Skeletal muscle satellite cell (primary cell): Measurements from ENCODE around the gene MORN3.
"Not testable (repeated sequence)": the region's sequence is repeated elsewhere in the genome, so short reads cannot be mapped to it uniquely, and the experiment has no call there.

Source experiments
- H3K27me3 ChIP-seq: 2 replicates; pipeline ENCODE4 v1.7.0; 2013; ENCODE audit warnings: low read length; ENCODE audit not compliant: control insufficient read depth, insufficient read depth
- H3K36me3 ChIP-seq: 2 replicates; pipeline ENCODE4 v1.7.0; 2013; ENCODE audit warnings: mild to moderate bottlenecking, control low read depth, low read length; ENCODE audit not compliant: insufficient read depth
- H3K4me1 ChIP-seq: 2 replicates; pipeline ENCODE4 v1.7.0; 2013; ENCODE audit warnings: low read length; ENCODE audit not compliant: control insufficient read depth, insufficient read depth
- H3K4me2 ChIP-seq: 2 replicates; pipeline ENCODE4 v1.7.0; 2013; ENCODE audit warnings: mild to moderate bottlenecking, low read length
- H3K4me3 ChIP-seq: 2 replicates; pipeline ENCODE4 v1.7.0; 2013; ENCODE audit warnings: low read length
- H3K9ac ChIP-seq: 2 replicates; pipeline ENCODE4 v1.7.0; 2013; ENCODE audit warnings: mild to moderate bottlenecking, low read depth, low read length, moderate library complexity
- H3K9me3 ChIP-seq: replicated peaks from 2 replicates; pipeline ENCODE4 v1.7.0; 2013; ENCODE audit warnings: mild to moderate bottlenecking, control low read depth, low read length

The MORN3 gene

GRCh38 chr12:121688966-121689365 is 19.5 kb upstream of the MORN3 start:
- no peaks in the 10 kb centered on the region for H3K36me3 ChIP-seq
- H3K4me3 ChIP-seq: no peak overlapping the region
- no peak overlapping the region for H3K9ac ChIP-seq
- no peaks in the 10 kb centered on the region for H3K27me3 ChIP-seq
- no peak overlapping the region for H3K4me2 ChIP-seq
- H3K9me3 ChIP-seq: no peaks in the 10 kb centered on the region
- peaks cover 8% of the 10 kb centered on the region for H3K4me1 ChIP-seq

GRCh38 chr12:121679661-121680197 is 10.3 kb upstream of the MORN3 start:
- H3K9ac ChIP-seq, H3K9me3 ChIP-seq, H3K4me1 ChIP-seq, H3K4me3 ChIP-seq, H3K27me3 ChIP-seq, H3K36me3 ChIP-seq, H3K4me2 ChIP-seq: not testable (repeated sequence)

GRCh38 chr12:121678716-121679300 is 9.4 kb upstream of the MORN3 start:
- H3K36me3 ChIP-seq: no peaks in the 10 kb centered on the region
- no peak overlapping the region for H3K4me3 ChIP-seq
- H3K9ac ChIP-seq: no peak overlapping the region
- H3K4me2 ChIP-seq: no peak overlapping the region
- no peaks in the 10 kb centered on the region for H3K9me3 ChIP-seq
- no peaks in the 10 kb centered on the region for H3K4me1 ChIP-seq
- H3K27me3 ChIP-seq: no peaks in the 10 kb centered on the region

GRCh38 chr12:121678305-121678704 is 8.9 kb upstream of the MORN3 start:
- peaks cover 1% of the 10 kb centered on the region for H3K4me1 ChIP-seq
- no peak overlapping the region for H3K4me2 ChIP-seq
- no peak overlapping the region for H3K4me3 ChIP-seq
- no peaks in the 10 kb centered on the region for H3K36me3 ChIP-seq
- H3K9ac ChIP-seq: no peak overlapping the region
- H3K27me3 ChIP-seq: no peaks in the 10 kb centered on the region
- no peaks in the 10 kb centered on the region for H3K9me3 ChIP-seq

- Histone ChIP-seq H3K9me3 (no peaks in the 10 kb centered on the region), H3K27me3 (no peaks in the 10 kb centered on the region), H3K4me2 (no peak overlapping the region), H3K9ac (no peak overlapping the region), H3K4me1 (peaks cover 14% of the 10 kb centered on the region), H3K36me3 (no peaks in the 10 kb centered on the region), H3K4me3 (no peak overlapping the region)
Measured at GRCh38 chr12:121676190-121676589, 6.7 kb upstream of the MORN3 start.

- H3K9me3 ChIP-seq: no peaks in the 10 kb centered on the region
- H3K4me1 ChIP-seq: peaks cover 14% of the 10 kb centered on the region
- no peaks in the 10 kb centered on the region for H3K27me3 ChIP-seq
- H3K9ac ChIP-seq: peak overlapping the region; percentile 58
- H3K36me3 ChIP-seq: no peaks in the 10 kb centered on the region
- peak overlapping the region; percentile 93 for H3K4me2 ChIP-seq
- peak overlapping the region; percentile 74 for H3K4me3 ChIP-seq
Measured at GRCh38 chr12:121673013-121673511, 3.6 kb upstream of the MORN3 start.

GRCh38 chr12:121668750-121669520 is 519 bp downstream of the MORN3 start:
- Histone ChIP-seq H3K4me2 (no peak overlapping the region), H3K9me3 (no peaks in the 10 kb centered on the region), H3K9ac (no peak overlapping the region), H3K4me3 (no peak overlapping the region), H3K36me3 (no peaks in the 10 kb centered on the region), H3K27me3 (no peaks in the 10 kb centered on the region), H3K4me1 (peaks cover 14% of the 10 kb centered on the region)

GRCh38 chr12:121666829-121667228 is 2.6 kb downstream of the MORN3 start:
- H3K4me1 ChIP-seq, H3K9ac ChIP-seq, H3K27me3 ChIP-seq, H3K36me3 ChIP-seq, H3K9me3 ChIP-seq, H3K4me2 ChIP-seq, H3K4me3 ChIP-seq: not testable (repeated sequence)

GRCh38 chr12:121663610-121663929 is 5.9 kb downstream of the MORN3 start:
- Histone ChIP-seq H3K36me3 (no peaks in the 10 kb centered on the region), H3K9ac (no peak overlapping the region), H3K4me3 (no peak overlapping the region), H3K4me1 (no peaks in the 10 kb centered on the region), H3K9me3 (no peaks in the 10 kb centered on the region), H3K4me2 (no peak overlapping the region), H3K27me3 (no peaks in the 10 kb centered on the region)

- not testable (repeated sequence) for H3K36me3 ChIP-seq, H3K4me3 ChIP-seq, H3K4me2 ChIP-seq, H3K27me3 ChIP-seq, H3K9me3 ChIP-seq, H3K9ac ChIP-seq, H3K4me1 ChIP-seq
Measured at GRCh38 chr12:121661353-121662105, 7.9 kb downstream of the MORN3 start.

GRCh38 chr12:121657305-121658008 is 12.0 kb downstream of the MORN3 start:
- Histone ChIP-seq H3K4me1 (no peaks in the 10 kb centered on the region), H3K9ac (no peak overlapping the region), H3K36me3 (no peaks in the 10 kb centered on the region), H3K27me3 (no peaks in the 10 kb centered on the region), H3K9me3 (no peaks in the 10 kb centered on the region), H3K4me3 (no peak overlapping the region), H3K4me2 (no peak overlapping the region)
